SK-N-SH treated with all-trans-retinoic acid at 6 μM for 48 hours (cell line): ENCODE results near the gene MAPK4.

Source experiments
- ATAC-seq: fragments of 200-7000 bp; cut with Tn5 transposase; 3 replicates; pipeline ENCODE4 v1.9.1; 2020; ENCODE audit warnings: mild to moderate bottlenecking, moderate library complexity
- ARNTL ChIP-seq: fragments of 450-650 bp; formaldehyde crosslinking; IDR thresholded peaks from 2 replicates; pipeline ENCODE4 v1.5.0; 2020; ENCODE audit warnings: low read depth, mild to moderate bottlenecking, moderate library complexity, borderline replicate concordance
- BACH2 ChIP-seq: fragments of 250-450 bp; sonication (Bioruptor Pico); IDR thresholded peaks from 2 replicates; pipeline ENCODE4 v1.9.0; 2021; ENCODE audit warnings: mild to moderate bottlenecking, borderline replicate concordance
- CSDC2 ChIP-seq: fragments of 250-450 bp; sonication (Bioruptor Pico); IDR thresholded peaks from 2 replicates; pipeline ENCODE4 v1.5.0; 2020; ENCODE audit warnings: mild to moderate bottlenecking, moderate library complexity
- CSRNP3 ChIP-seq: fragments of 250-450 bp; sonication (Bioruptor Pico); IDR thresholded peaks from 2 replicates; pipeline ENCODE4 v1.5.1; 2021; ENCODE audit warnings: mild to moderate bottlenecking, moderate library complexity
- ESRRG ChIP-seq: fragments of 250-450 bp; sonication (Bioruptor Pico); IDR thresholded peaks from 2 replicates; pipeline ENCODE4 v1.6.1; 2021; ENCODE audit warnings: mild to moderate bottlenecking
- GLIS3 ChIP-seq: fragments of 250-450 bp; sonication (Bioruptor Pico); IDR thresholded peaks from 2 replicates; pipeline ENCODE4 v1.5.0; 2020; ENCODE audit warnings: mild to moderate bottlenecking, moderate library complexity
- OSR1 ChIP-seq: fragments of 250-450 bp; sonication (Bioruptor Pico); IDR thresholded peaks from 2 replicates; pipeline ENCODE4 v1.8.0; 2022; ENCODE audit warnings: moderate library complexity, mild to moderate bottlenecking, inconsistent platforms
- PATZ1 ChIP-seq: fragments of 250-450 bp; sonication (Bioruptor Pico); IDR thresholded peaks from 2 replicates; pipeline ENCODE4 v1.8.0; 2020; ENCODE audit warnings: mild to moderate bottlenecking, moderate library complexity, borderline replicate concordance
- PPARA ChIP-seq: fragments of 250-450 bp; sonication (Bioruptor Pico); IDR thresholded peaks from 2 replicates; pipeline ENCODE4 v1.5.0; 2020; ENCODE audit warnings: mild to moderate bottlenecking, borderline replicate concordance
- RARB ChIP-seq: fragments of 250-450 bp; sonication (Bioruptor Pico); IDR thresholded peaks from 2 replicates; pipeline ENCODE4 v1.8.0; 2021; ENCODE audit warnings: mild to moderate bottlenecking, moderate library complexity
- SNAI2 ChIP-seq: fragments of 250-450 bp; sonication (Bioruptor Pico); IDR thresholded peaks from 2 replicates; pipeline ENCODE4 v1.5.0; 2020; ENCODE audit warnings: mild to moderate bottlenecking, moderate library complexity
- TCF4 ChIP-seq: fragments of 250-450 bp; sonication (Bioruptor Pico); IDR thresholded peaks from 2 replicates; pipeline ENCODE4 v1.8.0; 2021; ENCODE audit warnings: mild to moderate bottlenecking, moderate library complexity, borderline replicate concordance
- TOX ChIP-seq: fragments of 250-450 bp; sonication (Bioruptor Pico); IDR thresholded peaks from 2 replicates; pipeline ENCODE4 v1.8.0; 2021; ENCODE audit warnings: mild to moderate bottlenecking, moderate library complexity, borderline replicate concordance
- ZC3H10 ChIP-seq: fragments of 250-450 bp; sonication (Bioruptor Pico); IDR thresholded peaks from 2 replicates; pipeline ENCODE4 v1.5.1; 2021; ENCODE audit warnings: mild to moderate bottlenecking, moderate library complexity
- ZFP3 ChIP-seq: fragments of 250-450 bp; sonication (Bioruptor Pico); IDR thresholded peaks from 2 replicates; pipeline ENCODE4 v1.5.0; 2020; ENCODE audit warnings: mild to moderate bottlenecking, moderate library complexity
- ZFP30 ChIP-seq: fragments of 450-650 bp; formaldehyde crosslinking; IDR thresholded peaks from 2 replicates; pipeline ENCODE4 v1.5.0; 2022; ENCODE audit warnings: mild to moderate bottlenecking, moderate library complexity
- ZNF70 ChIP-seq: fragments of 450-650 bp; formaldehyde crosslinking; IDR thresholded peaks from 2 replicates; pipeline ENCODE4 v1.5.0; 2020; ENCODE audit warnings: mild to moderate bottlenecking, moderate library complexity
- ZNF8 ChIP-seq: fragments of 450-650 bp; formaldehyde crosslinking; IDR thresholded peaks from 2 replicates; pipeline ENCODE4 v1.5.0; 2020; ENCODE audit warnings: mild to moderate bottlenecking, moderate library complexity
- TF ChIP-seq, protein P1 (sequence below): fragments of 250-450 bp; sonication (Bioruptor Pico); IDR thresholded peaks from 2 replicates; pipeline ENCODE4 v1.5.1; 2020; ENCODE audit warnings: low read depth, mild to moderate bottlenecking, moderate library complexity
- TF ChIP-seq, protein P2 (sequence below): fragments of 250-450 bp; sonication (Bioruptor Pico); IDR thresholded peaks from 2 replicates; pipeline ENCODE4 v1.5.0; 2020; ENCODE audit warnings: mild to moderate bottlenecking, moderate library complexity

Gene MAPK4

GRCh38 chr18:50610349-50610748, 50.5 kb downstream of the MAPK4 start:
- TF ChIP-seq CSDC2 (CRISPR knock-in tag) (no peak), ZFP3 (CRISPR knock-in tag) (no peak), ZNF70 (CRISPR knock-in tag) (no peak), PPARA (CRISPR knock-in tag) (no peak), GLIS3 (CRISPR knock-in tag) (no peak), CSRNP3 (CRISPR knock-in tag) (no peak)
- TF ChIP-seq, all 23 proteins: peak for 0
- no peak for ATAC-seq

DNA sequence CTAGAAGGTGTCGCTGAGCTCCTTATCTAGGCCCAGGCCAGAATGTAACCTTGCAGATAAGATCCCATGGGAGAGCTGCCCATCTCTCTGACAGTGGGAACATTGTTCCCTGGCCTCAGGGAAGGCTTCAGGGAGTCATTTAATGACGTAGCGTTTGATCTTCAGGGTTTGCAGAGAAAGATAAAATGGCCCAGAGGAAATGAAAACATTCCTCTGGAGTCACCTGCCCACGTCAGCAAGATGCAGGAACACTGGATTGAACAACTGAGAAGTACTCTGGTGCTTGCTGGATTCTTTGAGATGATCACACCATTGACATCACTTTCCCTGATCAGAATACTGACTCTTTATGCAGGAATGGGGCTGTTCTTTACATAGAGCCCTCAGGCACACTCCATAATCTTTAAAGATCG, 51.6 kb downstream of the MAPK4 start:
- no peak for ATAC-seq
- TF ChIP-seq CSRNP3 (CRISPR knock-in tag) (no peak), ARNTL (CRISPR knock-in tag) (no peak)

DNA sequence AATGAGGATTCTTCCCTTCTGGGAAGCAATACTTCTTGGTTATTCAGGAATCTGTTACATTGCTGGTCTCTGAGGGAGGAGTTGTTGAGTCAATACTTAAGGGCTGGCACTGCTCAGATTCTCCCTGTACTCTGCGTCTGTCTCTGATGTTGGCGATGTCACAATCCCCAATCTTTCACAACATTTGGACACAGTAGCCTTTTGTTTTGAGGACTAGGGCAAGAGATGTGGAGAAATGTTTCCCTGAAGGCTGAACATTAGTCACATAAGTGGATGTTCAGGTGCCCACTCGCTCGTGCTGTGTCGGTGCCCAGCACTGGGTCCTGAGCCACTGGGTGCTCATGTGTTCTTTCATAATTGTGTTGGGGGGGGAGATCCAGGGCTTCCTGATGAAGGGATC, 55.0 kb downstream of the MAPK4 start:
- TF ChIP-seq GLIS3 (CRISPR knock-in tag) (no peak), OSR1 (CRISPR knock-in tag) (no peak), ZFP30 (CRISPR knock-in tag) (no peak)
- ATAC-seq, result no peak

- no peak for ATAC-seq
- TF ChIP-seq SNAI2 (CRISPR knock-in tag) (no peak), BACH2 (no peak), ZFP3 (CRISPR knock-in tag) (no peak), TCF4 (CRISPR knock-in tag) (no peak), PPARA (CRISPR knock-in tag) (no peak), ESRRG (no peak)
- TF ChIP-seq, protein P1, sequence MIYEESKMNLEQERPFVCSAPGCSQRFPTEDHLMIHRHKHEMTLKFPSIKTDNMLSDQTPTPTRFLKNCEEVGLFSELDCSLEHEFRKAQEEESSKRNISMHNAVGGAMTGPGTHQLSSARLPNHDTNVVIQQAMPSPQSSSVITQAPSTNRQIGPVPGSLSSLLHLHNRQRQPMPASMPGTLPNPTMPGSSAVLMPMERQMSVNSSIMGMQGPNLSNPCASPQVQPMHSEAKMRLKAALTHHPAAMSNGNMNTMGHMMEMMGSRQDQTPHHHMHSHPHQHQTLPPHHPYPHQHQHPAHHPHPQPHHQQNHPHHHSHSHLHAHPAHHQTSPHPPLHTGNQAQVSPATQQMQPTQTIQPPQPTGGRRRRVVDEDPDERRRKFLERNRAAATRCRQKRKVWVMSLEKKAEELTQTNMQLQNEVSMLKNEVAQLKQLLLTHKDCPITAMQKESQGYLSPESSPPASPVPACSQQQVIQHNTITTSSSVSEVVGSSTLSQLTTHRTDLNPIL, result no peak
- TF ChIP-seq, all 23 proteins: peak for 0
These were observed 56.7 kb downstream of the MAPK4 start for GRCh38 chr18:50616484-50617048.

DNA sequence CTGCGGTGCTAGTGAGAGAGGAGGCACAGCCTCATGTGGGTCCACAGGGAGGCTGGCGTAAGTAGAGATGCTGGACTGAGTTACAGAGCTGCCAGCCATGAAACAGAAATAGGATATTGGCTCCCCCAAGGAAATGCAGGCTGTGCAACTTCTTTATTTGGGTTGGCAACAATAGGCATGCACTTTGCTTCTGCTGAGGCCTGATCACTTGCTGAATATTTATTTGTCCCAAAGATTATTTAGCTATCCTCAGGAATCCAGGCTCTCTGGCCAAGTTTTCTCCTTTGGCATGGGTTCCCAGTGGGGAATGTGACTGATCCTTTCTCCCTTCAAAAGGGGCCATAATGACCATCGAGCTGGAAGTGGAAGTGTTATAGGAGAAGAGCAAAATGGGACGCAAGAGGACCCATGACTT, 60.0 kb downstream of the MAPK4 start:
- TF ChIP-seq PPARA (CRISPR knock-in tag) (no peak), ZFP30 (CRISPR knock-in tag) (no peak), ARNTL (CRISPR knock-in tag) (no peak), ZNF8 (no peak), GLIS3 (CRISPR knock-in tag) (no peak), ZNF70 (CRISPR knock-in tag) (no peak), ZFP3 (CRISPR knock-in tag) (no peak), ESRRG (no peak), SNAI2 (CRISPR knock-in tag) (no peak), TOX (CRISPR knock-in tag) (no peak), ZC3H10 (no peak), BACH2 (no peak), RARB (CRISPR knock-in tag) (no peak), CSRNP3 (CRISPR knock-in tag) (no peak), PATZ1 (CRISPR knock-in tag) (no peak)
- TF ChIP-seq, protein P2, sequence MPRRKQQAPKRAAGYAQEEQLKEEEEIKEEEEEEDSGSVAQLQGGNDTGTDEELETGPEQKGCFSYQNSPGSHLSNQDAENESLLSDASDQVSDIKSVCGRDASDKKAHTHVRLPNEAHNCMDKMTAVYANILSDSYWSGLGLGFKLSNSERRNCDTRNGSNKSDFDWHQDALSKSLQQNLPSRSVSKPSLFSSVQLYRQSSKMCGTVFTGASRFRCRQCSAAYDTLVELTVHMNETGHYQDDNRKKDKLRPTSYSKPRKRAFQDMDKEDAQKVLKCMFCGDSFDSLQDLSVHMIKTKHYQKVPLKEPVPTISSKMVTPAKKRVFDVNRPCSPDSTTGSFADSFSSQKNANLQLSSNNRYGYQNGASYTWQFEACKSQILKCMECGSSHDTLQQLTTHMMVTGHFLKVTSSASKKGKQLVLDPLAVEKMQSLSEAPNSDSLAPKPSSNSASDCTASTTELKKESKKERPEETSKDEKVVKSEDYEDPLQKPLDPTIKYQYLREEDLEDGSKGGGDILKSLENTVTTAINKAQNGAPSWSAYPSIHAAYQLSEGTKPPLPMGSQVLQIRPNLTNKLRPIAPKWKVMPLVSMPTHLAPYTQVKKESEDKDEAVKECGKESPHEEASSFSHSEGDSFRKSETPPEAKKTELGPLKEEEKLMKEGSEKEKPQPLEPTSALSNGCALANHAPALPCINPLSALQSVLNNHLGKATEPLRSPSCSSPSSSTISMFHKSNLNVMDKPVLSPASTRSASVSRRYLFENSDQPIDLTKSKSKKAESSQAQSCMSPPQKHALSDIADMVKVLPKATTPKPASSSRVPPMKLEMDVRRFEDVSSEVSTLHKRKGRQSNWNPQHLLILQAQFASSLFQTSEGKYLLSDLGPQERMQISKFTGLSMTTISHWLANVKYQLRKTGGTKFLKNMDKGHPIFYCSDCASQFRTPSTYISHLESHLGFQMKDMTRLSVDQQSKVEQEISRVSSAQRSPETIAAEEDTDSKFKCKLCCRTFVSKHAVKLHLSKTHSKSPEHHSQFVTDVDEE (CRISPR knock-in tag), result no peak
- TF ChIP-seq, protein P1, result no peak
- ATAC-seq, result no peak; the same call in 2 of the 3 replicates
